HCT116 (cell line): ENCODE results near the gene TRIM24.

Source experiments
- CTCF ChIP-seq, 3 experiments: fragments of 200-600 bp in 1 of 3; sonication (generic) in 1 of 3; IDR thresholded peaks in 2 of 3; conservative IDR thresholded peaks in 1 of 3; 2 replicates each; pipeline ENCODE4 v1.5.1; 2012 to 2017; ENCODE audit warnings: low read depth in 2 of 3, low read length in 2 of 3, antibody characterized with exemption in 1 of 3, borderline replicate concordance in 1 of 3, control low read depth in 1 of 3, mild to moderate bottlenecking in 1 of 3, mixed read lengths in 1 of 3, mixed run types in 1 of 3, moderate library complexity in 1 of 3; ENCODE audit not compliant: insufficient read depth in 1 of 3
- EZH2 ChIP-seq: fragments of 200-600 bp; sonication (generic); IDR thresholded peaks from 2 replicates; pipeline ENCODE4 v1.6.1; 2017; ENCODE audit warnings: antibody characterized with exemption, mixed run types
- EZH2phosphoT487 ChIP-seq: fragments of 200-600 bp; IDR thresholded peaks from 2 replicates; pipeline ENCODE4 v1.6.1; 2018; ENCODE audit warnings: antibody characterized with exemption, borderline replicate concordance
- POLR2A ChIP-seq: IDR thresholded peaks from 2 replicates; pipeline ENCODE4 v1.7.0; 2011; ENCODE audit warnings: borderline replicate concordance; ENCODE audit not compliant: insufficient read depth, insufficient read length; ENCODE audit errors: extremely low read depth
- REST ChIP-seq: IDR thresholded peaks from 2 replicates; pipeline ENCODE4 v1.6.1; 2012; ENCODE audit warnings: low read depth
- SIN3A ChIP-seq: IDR thresholded peaks from 2 replicates; pipeline ENCODE4 v1.6.1; 2012; ENCODE audit warnings: low read depth
- TCF7L2 ChIP-seq: IDR thresholded peaks from 2 replicates; pipeline ENCODE4 v1.7.0; 2011; ENCODE audit warnings: borderline replicate concordance, inconsistent platforms; ENCODE audit not compliant: insufficient read depth, insufficient read length; ENCODE audit errors: extremely low read depth
- ZFX ChIP-seq: fragments of 450-650 bp; IDR thresholded peaks from 2 replicates; pipeline ENCODE4 v1.6.1; 2017

- TF ChIP-seq ZFX (no peak), CTCF (IDR thresholded peaks at IDR 0.05 in 2 of 3, conservative IDR thresholded peaks at IDR 0.05 in 1 of 3; ENCODE audit: borderline replicate concordance in 1 of 3, insufficient read depth in 1 of 3, low read depth in 2 of 3, low read length in 2 of 3) (peak; percentile 16 to 70 (median 55); a peak in 4 of 6 replicates), POLR2A (no peak), EZH2 (no peak), TCF7L2 (no peak), REST (no peak), EZH2phosphoT487 (no peak), SIN3A (no peak)
Observed at GRCh38 chr7:138449580-138449979, 10.5 kb upstream of the TRIM24 start.
